Measurements from ENCODE around the gene RAB36. TPM values are rescaled to one million over a fixed set of nuclear protein-coding genes. Genes with fewer than 3 reads are reported as not detected.

The RAB36 gene
- total RNA-seq, 1 experiment from 2014 or later, result 1.4 TPM

GRCh38 chr22:23124611-23125511 is 20.4 kb upstream of the RAB36 start:
- Histone ChIP-seq H4K20me1 (ENCODE audit: control insufficient read depth, insufficient read depth, insufficient read length) (peaks cover 2% of the 10 kb centered on the region), H2AFZ (ENCODE audit: low read length) (no peak overlapping the region), H2BK5ac (ENCODE audit: insufficient read length, low read length) (no peak overlapping the region), H3K27me3 (ENCODE audit: insufficient read depth, low read length) (no peaks in the 10 kb centered on the region; the same call in 1 of the 2 replicates), H3K27ac (ENCODE audit: insufficient read length, low read depth, low read length) (no peak overlapping the region), H2BK12ac (ENCODE audit: insufficient read length, low read depth, low read length) (no peak overlapping the region), H2AK5ac (ENCODE audit: insufficient read length, low read length) (no peak overlapping the region), H4K8ac (replicated peaks; ENCODE audit: insufficient read length, low read depth, low read length) (no peak overlapping the region), H3K9ac (ENCODE audit: extremely low read depth, insufficient read length, low read length) (no peak overlapping the region), H4K91ac (ENCODE audit: insufficient read length, low read depth, low read length) (no peak overlapping the region), H3K18ac (ENCODE audit: insufficient read length, low read depth, low read length) (no peak overlapping the region), H4K5ac (ENCODE audit: insufficient read length, low read depth, low read length) (no peak overlapping the region), H3K4ac (ENCODE audit: low read depth, low read length) (no peak overlapping the region), H2BK120ac (ENCODE audit: low read depth, low read length, poor library complexity, severe bottlenecking) (no peak overlapping the region), H3T11ph (ENCODE audit: low read length) (no peak overlapping the region), H3K14ac (ENCODE audit: insufficient read depth, low read length) (no peak overlapping the region), H3K79me1 (ENCODE audit: insufficient read depth, low read depth, low read length, poor library complexity, severe bottlenecking) (no peaks in the 10 kb centered on the region), H3K56ac (ENCODE audit: insufficient read length, low read depth, low read length) (no peak overlapping the region), H3K9me3 (ENCODE audit: control insufficient read depth, low read depth, low read length) (no peaks in the 10 kb centered on the region), H3K79me2 (ENCODE audit: insufficient read depth, low read length) (no peaks in the 10 kb centered on the region), H3K4me1 (ENCODE audit: insufficient read depth, low read length) (no peaks in the 10 kb centered on the region), H3K4me2 (ENCODE audit: insufficient read depth, insufficient read length, low read length) (no peak overlapping the region), H3K23me2 (ENCODE audit: insufficient read length, low read depth, low read length, poor library complexity, severe bottlenecking) (no peaks in the 10 kb centered on the region), H3K23ac (ENCODE audit: insufficient read length, low read depth, low read length) (no peak overlapping the region), H2BK15ac (ENCODE audit: low read depth, low read length) (no peak overlapping the region), H2BK20ac (ENCODE audit: low read depth, low read length, poor library complexity, severe bottlenecking) (no peak overlapping the region)
- TF ChIP-seq CTCF (conservative IDR thresholded peaks at IDR 0.05), result no peak
- Mint-ChIP-seq H3K4me1 (peaks cover 5 to 6% of the 10 kb centered on the region in 2 experiments; a peak in 3 of 4 replicates), H3K27me3 (ENCODE audit: low read depth) (peaks cover 82% of the 10 kb centered on the region), H3K4me3 (no peak overlapping the region), H3K36me3 (ENCODE audit: insufficient read depth in 1 of 3, low read depth in 3 of 3) (peaks cover 0 to 6% (median 0%) of the 10 kb centered on the region in 3 experiments; a peak in 3 of 7 replicates), H3K9me3 (no peaks in the 10 kb centered on the region), H3K27ac (peak overlapping the region in 1 of 3 experiments; percentile 17; a peak in 1 of 7 replicates)
- no peak for DNase-seq
- WGBS (ENCODE audit: extremely low coverage, insufficient read length, low lambda C conversion rate), result no CpG with 5 or more reads among the region's 19 CpGs
